Measurements from ENCODE around the gene PLXDC1. TPM values are rescaled to one million over a fixed set of nuclear protein-coding genes. Genes with fewer than 3 reads are reported as not detected.
A peak's percentile ranks its signal among the peaks of the same experiment; 100 is the strongest.
"Not testable (repeated sequence)": the region's sequence is repeated elsewhere in the genome, so short reads cannot be mapped to it uniquely, and the experiment has no call there.

The PLXDC1 gene
- total RNA-seq, 3 donors from 2014 or later, result 11.8 to 37.7 (median 23.1) TPM

- Histone ChIP-seq H3K4me3 (no peak overlapping the region), H3K9me3 (no peaks in the 10 kb centered on the region), H3K27ac (peak overlapping the region; percentile 68 to 83), H3K27me3 (no peaks in the 10 kb centered on the region), H3K4me1 (no peaks in the 10 kb centered on the region), H3K36me3 (no peaks in the 10 kb centered on the region)
- intact Hi-C loops (cut with DNase I; ENCODE audit: low total_unique reads), result no loop called here
- no peak for DNase-seq (ENCODE audit: low spot score in 2 of 2)
- no peak for TF ChIP-seq POLR2A (IDR thresholded peaks at IDR 0.05)
- TF ChIP-seq POLR2AphosphoS5 (IDR thresholded peaks at IDR 0.05), result no peak
- no peak for TF ChIP-seq CTCF (IDR thresholded peaks at IDR 0.05)
Measured at GRCh38 chr17:39138431-39139160, 12.8 kb downstream of the PLXDC1 start.

- H3K27me3 ChIP-seq, result no peaks in the 10 kb centered on the region
Measured at GRCh38 chr17:39134878-39135277, 16.6 kb downstream of the PLXDC1 start.

GRCh38 chr17:39132192-39132610 is 19.2 kb downstream of the PLXDC1 start:
- no peak for TF ChIP-seq CTCF (IDR thresholded peaks at IDR 0.05)
- TF ChIP-seq POLR2A (IDR thresholded peaks at IDR 0.05), result no peak
- TF ChIP-seq POLR2AphosphoS5 (IDR thresholded peaks at IDR 0.05), result no peak
- H3K27ac ChIP-seq, result peak overlapping the region in 1 of 2 donors; percentile 26
- no peak overlapping the region for H3K4me3 ChIP-seq
- DNase-seq (ENCODE audit: low spot score in 2 of 2), result no peak
- no peaks in the 10 kb centered on the region for H3K36me3 ChIP-seq
- no peaks in the 10 kb centered on the region for H3K4me1 ChIP-seq
- no peaks in the 10 kb centered on the region for H3K9me3 ChIP-seq
- intact Hi-C loops (cut with DNase I; ENCODE audit: low total_unique reads), result no loop called here
- H3K27me3 ChIP-seq, result no peaks in the 10 kb centered on the region

More at GRCh38 chr17:39134878-39135277, 16.6 kb downstream of the PLXDC1 start:
- H3K36me3 ChIP-seq, result no peaks in the 10 kb centered on the region
- intact Hi-C loops (cut with DNase I; ENCODE audit: low total_unique reads), result no loop called here
- H3K9me3 ChIP-seq, result no peaks in the 10 kb centered on the region
- H3K4me1 ChIP-seq, result no peaks in the 10 kb centered on the region
- DNase-seq (ENCODE audit: low spot score in 2 of 2), result no peak
- H3K27ac ChIP-seq, result no peak overlapping the region
- no peak for TF ChIP-seq POLR2A (IDR thresholded peaks at IDR 0.05)
- TF ChIP-seq POLR2AphosphoS5 (IDR thresholded peaks at IDR 0.05), result no peak
- no peak for TF ChIP-seq CTCF (IDR thresholded peaks at IDR 0.05)
- H3K4me3 ChIP-seq, result no peak overlapping the region

- Histone ChIP-seq H3K4me3 (no peak overlapping the region), H3K27ac (peak overlapping the region in 1 of 2 donors; percentile 10), H3K4me1 (no peaks in the 10 kb centered on the region), H3K27me3 (no peaks in the 10 kb centered on the region), H3K36me3 (no peaks in the 10 kb centered on the region), H3K9me3 (no peaks in the 10 kb centered on the region)
- TF ChIP-seq CTCF (IDR thresholded peaks at IDR 0.05), result no peak
- no peak for TF ChIP-seq POLR2AphosphoS5 (IDR thresholded peaks at IDR 0.05)
- TF ChIP-seq POLR2A (IDR thresholded peaks at IDR 0.05), result no peak
- no peak for DNase-seq (ENCODE audit: low spot score in 2 of 2)
- intact Hi-C loops (cut with DNase I; ENCODE audit: low total_unique reads), result no loop called here
Measured at GRCh38 chr17:39131616-39132015, 19.8 kb downstream of the PLXDC1 start.

GRCh38 chr17:39130205-39130604 is 21.2 kb downstream of the PLXDC1 start:
- Histone ChIP-seq H3K4me1 (no peaks in the 10 kb centered on the region), H3K36me3 (no peaks in the 10 kb centered on the region), H3K27ac (no peak overlapping the region), H3K9me3 (no peaks in the 10 kb centered on the region), H3K4me3 (no peak overlapping the region), H3K27me3 (no peaks in the 10 kb centered on the region)
- no peak for TF ChIP-seq POLR2AphosphoS5 (IDR thresholded peaks at IDR 0.05)
- no peak for TF ChIP-seq POLR2A (IDR thresholded peaks at IDR 0.05)
- TF ChIP-seq CTCF (IDR thresholded peaks at IDR 0.05), result no peak
- DNase-seq (ENCODE audit: low spot score in 2 of 2), result no peak
- intact Hi-C loops (cut with DNase I; ENCODE audit: low total_unique reads), result no loop called here

GRCh38 chr17:39129544-39129943 is 21.9 kb downstream of the PLXDC1 start:
- H3K36me3 ChIP-seq; DNase-seq (ENCODE audit: low spot score in 2 of 2); intact Hi-C loops (cut with DNase I; ENCODE audit: low total_unique reads); H3K4me3 ChIP-seq; H3K27me3 ChIP-seq; H3K27ac ChIP-seq; H3K9me3 ChIP-seq; H3K4me1 ChIP-seq: not testable (repeated sequence)
